SU-DHL-6 (cell line): ENCODE measurements around the gene HSD17B12.

ENCODE experiments used
- H2AFZ ChIP-seq: fragments of 200-600 bp; sonication (generic); 2 replicates; pipeline ENCODE4 v1.6.1; 2014; ENCODE audit warnings: low read depth, mild to moderate bottlenecking, moderate library complexity, mixed read lengths, antibody characterized with exemption, low read length; ENCODE audit not compliant: severe bottlenecking
- H3F3A ChIP-seq: fragments of 200-600 bp; shearing (Covaris generic); 2 replicates; pipeline ENCODE4 v1.6.0; 2016; ENCODE audit warnings: antibody characterized with exemption, mild to moderate bottlenecking; ENCODE audit not compliant: insufficient read depth
- H3K27ac ChIP-seq: fragments of 200-600 bp; sonication (generic); 2 replicates; pipeline ENCODE4 v1.5.1; 2016; ENCODE audit warnings: low read depth, mild to moderate bottlenecking, low read length, moderate library complexity, mixed read lengths
- H3K27me3 ChIP-seq: fragments of 200-600 bp; sonication (generic), shearing (Covaris generic); 2 replicates; pipeline ENCODE4 v1.6.0; 2014; ENCODE audit warnings: mild to moderate bottlenecking, low read length
- H3K36me3 ChIP-seq: fragments of 200-600 bp; sonication (generic); 2 replicates; pipeline ENCODE4 v1.6.1; 2014; ENCODE audit warnings: mild to moderate bottlenecking, low read length, mixed read lengths
- H3K4me2 ChIP-seq: fragments of 300-600, 200-600 bp; shearing (Covaris generic), sonication (generic); 2 replicates; pipeline ENCODE4 v1.6.0; 2014; ENCODE audit warnings: low read length, low read depth, mild to moderate bottlenecking; ENCODE audit not compliant: poor library complexity, severe bottlenecking
- H3K4me3 ChIP-seq: fragments of 200-600 bp; sonication (generic); 2 replicates; pipeline ENCODE4 v1.5.1; 2014; ENCODE audit warnings: antibody characterized with exemption, low read length, mild to moderate bottlenecking, mixed read lengths; ENCODE audit not compliant: insufficient read depth, poor library complexity, severe bottlenecking
- H3K79me2 ChIP-seq: fragments of 200-600 bp; sonication (generic); 2 replicates; pipeline ENCODE4 v1.6.1; 2014; ENCODE audit warnings: mild to moderate bottlenecking, low read length, moderate library complexity; ENCODE audit not compliant: insufficient read depth
- H3K9ac ChIP-seq: fragments of 200-600 bp; sonication (generic); 2 replicates; pipeline ENCODE4 v1.7.0; 2014; ENCODE audit warnings: mild to moderate bottlenecking, low read length
- H3K9me2 ChIP-seq: fragments of 200-600 bp; sonication (generic); replicated peaks from 2 replicates; pipeline ENCODE4 v1.6.1; 2014; ENCODE audit warnings: low read length; ENCODE audit not compliant: insufficient read depth
- H3K9me3 ChIP-seq: fragments of 200-600 bp; sonication (generic); 2 replicates; pipeline ENCODE4 v1.6.1; 2014; ENCODE audit warnings: low read length, mixed read lengths; ENCODE audit not compliant: insufficient read depth
- H4K20me1 ChIP-seq: fragments of 200-600 bp; sonication (generic); 2 replicates; pipeline ENCODE4 v1.6.1; 2014; ENCODE audit warnings: low read depth, mild to moderate bottlenecking, antibody characterized with exemption, low read length, moderate library complexity, mixed read lengths
- CTCF ChIP-seq: fragments of 200-600 bp; sonication (generic); IDR thresholded peaks from one replicate; pipeline ENCODE4 v1.5.1; 2017; ENCODE audit warnings: antibody characterized with exemption, mild to moderate bottlenecking, low read length, moderate library complexity; ENCODE audit not compliant: insufficient read depth, poor library complexity, severe bottlenecking
- EZH2phosphoT487 ChIP-seq: fragments of 200-600 bp; sonication (generic), shearing (Covaris generic); conservative IDR thresholded peaks from 2 replicates; pipeline ENCODE4 v1.6.1; 2018; ENCODE audit warnings: mild to moderate bottlenecking, antibody characterized with exemption, low read length, moderate library complexity, mixed read lengths

Gene HSD17B12

DNA sequence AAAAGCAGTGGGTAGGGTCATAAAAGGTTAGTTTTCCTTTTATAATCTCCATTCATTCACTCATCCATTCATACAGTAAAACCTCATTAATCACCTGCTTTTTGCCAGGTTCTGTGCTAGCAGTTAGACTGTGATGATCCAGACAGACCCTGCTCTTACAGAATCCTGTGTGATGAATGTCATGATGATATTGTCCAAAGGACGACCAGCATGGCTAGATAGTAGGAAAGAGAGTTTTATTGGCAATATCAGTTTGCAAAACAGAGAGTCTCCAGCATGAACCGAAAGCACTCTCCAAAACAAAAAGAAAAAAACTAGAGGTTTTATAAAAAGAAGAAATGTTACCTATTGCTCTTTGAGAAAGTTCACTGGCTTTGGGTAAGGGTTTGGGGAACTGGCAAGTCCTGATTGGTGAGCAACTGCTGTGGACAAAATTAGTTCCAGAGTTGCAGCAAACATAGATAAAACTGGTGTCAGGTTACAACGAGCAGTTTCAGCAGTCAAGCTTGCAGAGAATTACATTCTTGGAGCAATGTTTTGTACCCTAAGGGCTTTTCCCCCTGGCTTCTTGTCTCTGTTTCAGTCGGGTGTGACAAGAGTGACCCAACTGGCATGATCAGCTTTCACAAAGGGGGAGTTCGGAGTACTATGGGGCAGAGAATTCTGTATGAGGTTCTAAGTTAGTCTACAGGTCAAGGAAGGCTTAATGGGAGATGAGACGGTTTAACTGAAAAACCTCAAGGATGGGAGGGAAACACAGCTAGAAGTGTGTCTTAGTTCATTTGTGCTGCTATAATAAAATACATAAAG lies 58.3 kb downstream of the HSD17B12 start:
- no peaks in the 10 kb centered on the region for H3K9me2 ChIP-seq
- H2AFZ ChIP-seq = no peak overlapping the region
- no peaks in the 10 kb centered on the region for H3F3A ChIP-seq
- H3K27me3 ChIP-seq = no peaks in the 10 kb centered on the region
- H3K9ac ChIP-seq = no peak overlapping the region
- TF ChIP-seq EZH2phosphoT487 (no peak), CTCF (no peak)
- H3K4me3 ChIP-seq = no peak overlapping the region
- H3K27ac ChIP-seq = peak overlapping the region; percentile 32; the same call in 1 of the 2 replicates
- H3K9me3 ChIP-seq = no peaks in the 10 kb centered on the region
- no peaks in the 10 kb centered on the region; the same call in 1 of the 2 replicates for H4K20me1 ChIP-seq
- H3K4me2 ChIP-seq = peak overlapping the region; percentile 13
- peaks cover 8% of the 10 kb centered on the region for H3K36me3 ChIP-seq
- H3K79me2 ChIP-seq = peaks cover 83% of the 10 kb centered on the region

DNA sequence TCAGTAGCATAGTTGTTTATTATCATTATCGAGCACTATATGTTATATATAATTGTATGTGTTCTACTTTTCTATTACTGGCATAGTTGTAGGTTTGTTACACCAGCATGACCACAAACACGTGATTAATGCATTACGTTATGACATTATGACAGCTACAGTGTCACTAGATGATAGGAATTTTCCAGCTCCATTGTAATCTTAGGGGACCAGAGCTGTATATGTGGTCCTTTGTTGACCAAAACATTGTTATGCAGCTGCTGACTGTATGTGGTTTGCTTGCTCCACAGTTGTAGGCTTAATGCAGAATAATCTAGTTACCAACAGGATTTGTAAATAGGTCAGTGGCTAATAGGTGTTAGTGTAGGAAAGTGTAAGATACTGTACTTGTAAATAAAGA lies 66.1 kb downstream of the HSD17B12 start:
- Histone ChIP-seq H3K79me2 (peaks cover 57% of the 10 kb centered on the region), H2AFZ (no peak overlapping the region), H3K36me3 (peaks cover 9% of the 10 kb centered on the region; the same call in 1 of the 2 replicates), H3K4me3 (no peak overlapping the region), H3F3A (no peaks in the 10 kb centered on the region; the same call in 1 of the 2 replicates), H3K9me3 (no peaks in the 10 kb centered on the region), H3K27me3 (no peaks in the 10 kb centered on the region), H3K4me2 (no peak overlapping the region), H3K9me2 (no peaks in the 10 kb centered on the region), H3K9ac (no peak overlapping the region), H3K27ac (no peak overlapping the region), H4K20me1 (no peaks in the 10 kb centered on the region; the same call in 1 of the 2 replicates)
- TF ChIP-seq CTCF (no peak), EZH2phosphoT487 (no peak)

DNA sequence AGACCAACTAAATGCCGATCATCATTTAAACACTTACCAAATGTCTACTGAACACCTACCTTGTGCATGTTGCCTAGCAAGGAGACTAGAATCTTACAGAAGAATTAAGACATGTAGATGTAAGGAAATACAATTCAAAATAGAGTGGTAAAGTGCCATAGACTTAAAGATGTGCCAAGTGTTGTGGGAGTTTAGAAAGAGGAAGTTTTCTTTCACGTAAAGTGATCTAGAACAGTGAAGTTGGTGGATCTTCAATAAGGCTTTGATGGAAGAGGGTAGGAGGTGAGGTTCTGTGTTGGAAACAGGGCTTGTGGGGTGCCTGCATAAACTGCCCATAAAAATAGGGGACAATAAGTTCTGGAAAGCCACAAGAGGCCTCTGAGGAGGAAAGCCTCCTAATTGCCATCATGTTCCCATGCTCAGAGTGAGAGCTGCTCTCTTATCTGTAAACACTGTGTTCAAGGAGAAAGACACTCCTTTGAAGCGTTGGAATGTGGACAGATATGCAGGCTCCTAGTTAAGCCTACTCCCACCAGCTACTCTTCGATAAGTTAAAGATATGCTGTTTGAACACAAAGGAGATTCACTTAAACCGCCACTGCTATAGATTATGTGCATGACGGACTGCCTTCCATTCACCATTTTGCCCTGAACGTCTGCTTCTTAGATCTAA lies 66.7 kb downstream of the HSD17B12 start:
- peaks cover 55% of the 10 kb centered on the region for H3K79me2 ChIP-seq

More for the DNA sequence above, 66.7 kb downstream of the HSD17B12 start:
- H3K4me2 ChIP-seq = no peak overlapping the region
- H3K4me3 ChIP-seq = no peak overlapping the region
- H3F3A ChIP-seq = no peaks in the 10 kb centered on the region; the same call in 1 of the 2 replicates
- H3K9me2 ChIP-seq = no peaks in the 10 kb centered on the region
- H2AFZ ChIP-seq = no peak overlapping the region
- no peaks in the 10 kb centered on the region for H3K27me3 ChIP-seq
- peaks cover 13% of the 10 kb centered on the region; the same call in 1 of the 2 replicates for H3K36me3 ChIP-seq
- no peaks in the 10 kb centered on the region; the same call in 1 of the 2 replicates for H4K20me1 ChIP-seq
- H3K27ac ChIP-seq = no peak overlapping the region
- TF ChIP-seq CTCF (no peak), EZH2phosphoT487 (no peak)
- no peak overlapping the region for H3K9ac ChIP-seq
- H3K9me3 ChIP-seq = no peaks in the 10 kb centered on the region
